Measurements from ENCODE around the gene ENHO. TPM values are rescaled to one million over a fixed set of nuclear protein-coding genes. Genes with fewer than 3 reads are reported as not detected.

The ENHO gene
- total RNA-seq, 2 experiments from 2014 or later: 0.45 TPM; not detected in 1

DNA sequence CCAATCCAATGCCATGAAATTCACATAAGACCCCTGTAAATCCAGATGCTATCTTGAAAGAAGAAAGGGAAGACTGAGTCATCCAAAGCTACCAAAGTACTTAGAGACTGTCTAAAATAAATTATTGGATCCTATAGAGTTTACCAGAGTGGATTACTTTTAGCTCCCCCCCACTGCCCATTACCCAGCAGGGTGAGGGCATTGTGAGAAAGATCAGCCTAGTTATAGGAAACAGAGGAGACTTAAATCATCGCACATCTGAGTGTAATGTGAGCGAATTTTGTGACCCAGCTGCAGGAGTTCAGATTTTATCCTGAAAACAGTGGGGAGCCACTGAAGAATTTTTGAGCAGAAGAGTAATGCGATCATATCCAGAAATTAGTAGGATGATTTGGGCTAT lies 1.6 kb upstream of the ENHO start:
- Mint-ChIP-seq H3K36me3 (ENCODE audit: low read depth) (no peaks in the 10 kb centered on the region), H3K4me3 (peak overlapping the region; percentile 17), H3K9me3 (no peaks in the 10 kb centered on the region), H3K4me1 (ENCODE audit: low read depth) (peaks cover 12% of the 10 kb centered on the region), H3K27ac (no peak overlapping the region), H3K27me3 (peaks cover 5% of the 10 kb centered on the region)
- H3K4me1 ChIP-seq (ENCODE audit: insufficient read depth, low read length): peaks cover 16% of the 10 kb centered on the region
- H3K4me3 ChIP-seq (ENCODE audit: low read length): no peak overlapping the region
- DNase-seq: no peak
- H3K27ac ChIP-seq (ENCODE audit: low read depth in 1 of 2, low read length in 2 of 2): no peak overlapping the region
- no peak for ATAC-seq (ENCODE audit: poor library complexity)
- TF ChIP-seq, protein P1, sequence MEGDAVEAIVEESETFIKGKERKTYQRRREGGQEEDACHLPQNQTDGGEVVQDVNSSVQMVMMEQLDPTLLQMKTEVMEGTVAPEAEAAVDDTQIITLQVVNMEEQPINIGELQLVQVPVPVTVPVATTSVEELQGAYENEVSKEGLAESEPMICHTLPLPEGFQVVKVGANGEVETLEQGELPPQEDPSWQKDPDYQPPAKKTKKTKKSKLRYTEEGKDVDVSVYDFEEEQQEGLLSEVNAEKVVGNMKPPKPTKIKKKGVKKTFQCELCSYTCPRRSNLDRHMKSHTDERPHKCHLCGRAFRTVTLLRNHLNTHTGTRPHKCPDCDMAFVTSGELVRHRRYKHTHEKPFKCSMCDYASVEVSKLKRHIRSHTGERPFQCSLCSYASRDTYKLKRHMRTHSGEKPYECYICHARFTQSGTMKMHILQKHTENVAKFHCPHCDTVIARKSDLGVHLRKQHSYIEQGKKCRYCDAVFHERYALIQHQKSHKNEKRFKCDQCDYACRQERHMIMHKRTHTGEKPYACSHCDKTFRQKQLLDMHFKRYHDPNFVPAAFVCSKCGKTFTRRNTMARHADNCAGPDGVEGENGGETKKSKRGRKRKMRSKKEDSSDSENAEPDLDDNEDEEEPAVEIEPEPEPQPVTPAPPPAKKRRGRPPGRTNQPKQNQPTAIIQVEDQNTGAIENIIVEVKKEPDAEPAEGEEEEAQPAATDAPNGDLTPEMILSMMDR (IDR thresholded peaks at IDR 0.05): no peak
- no peaks in the 10 kb centered on the region for H3K9me3 ChIP-seq (ENCODE audit: control insufficient read depth in 1 of 2, insufficient read depth in 1 of 2, low read length in 2 of 2)
- POLR2A ChIA-PET: no interaction called here
- intact Hi-C loops (cut with DNase I, micrococcal nuclease): loop anchor here in 1 of 2 experiments (5.0 to 10.0 kb wide), 7 partner anchors 88 to 1220 kb away; partner anchors contain the start of genes ATOSB, DCAF12, DNAJB5 and FANCG
- no peaks in the 10 kb centered on the region for H3K27me3 ChIP-seq (ENCODE audit: control insufficient read depth in 1 of 2, insufficient read depth in 2 of 2, low read length in 2 of 2)
- CTCF ChIA-PET: no interaction called here
- H3K36me3 ChIP-seq (ENCODE audit: insufficient read depth, low read length): no peaks in the 10 kb centered on the region

DNA sequence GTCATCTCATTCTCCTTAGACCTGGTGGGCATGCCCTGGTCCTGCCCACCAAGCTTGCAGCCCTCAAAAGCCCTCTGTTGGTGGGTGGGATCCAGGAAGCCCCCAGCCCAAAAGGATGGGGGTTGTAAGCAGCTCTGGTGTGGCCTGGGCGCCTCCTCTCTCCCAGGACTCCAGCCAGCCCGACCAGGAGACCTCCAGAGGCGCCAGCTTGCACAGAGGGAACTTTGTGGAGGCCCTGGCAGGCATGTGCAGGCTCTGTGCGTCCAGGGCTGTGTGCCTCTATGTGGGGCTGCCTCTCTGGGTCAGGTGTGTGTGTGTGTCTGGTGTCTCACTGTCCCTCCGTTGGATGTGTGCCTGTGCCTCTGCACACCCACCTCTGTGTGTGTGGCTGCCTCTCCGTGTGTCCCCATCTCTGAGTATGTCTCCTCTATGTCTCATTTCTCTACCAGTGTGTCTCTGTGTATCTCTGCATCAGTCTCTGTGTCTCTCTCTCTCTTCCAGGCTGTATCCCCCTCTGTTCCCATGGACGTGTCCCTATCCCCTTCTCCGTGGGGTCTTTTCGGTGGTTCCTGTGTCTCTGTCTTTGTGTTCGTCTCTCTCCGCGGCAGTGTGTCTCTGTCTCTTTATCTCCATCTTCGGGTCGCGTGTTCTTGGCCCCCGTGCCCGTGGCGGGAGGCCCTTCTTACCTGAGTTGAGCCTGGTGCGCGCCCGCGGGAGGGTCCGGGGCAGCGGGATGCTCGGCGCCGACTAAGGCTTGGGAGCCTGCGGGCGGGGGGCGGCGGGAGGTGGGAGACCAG lies 501 bp downstream of the ENHO start:
- Mint-ChIP-seq H3K4me3 (peak overlapping the region; percentile 62), H3K27ac (no peak overlapping the region), H3K36me3 (ENCODE audit: low read depth) (no peaks in the 10 kb centered on the region), H3K9me3 (no peaks in the 10 kb centered on the region), H3K27me3 (no peaks in the 10 kb centered on the region), H3K4me1 (ENCODE audit: low read depth) (peaks cover 12% of the 10 kb centered on the region)
- TF ChIP-seq, protein P1 (IDR thresholded peaks at IDR 0.05): no peak
- Histone ChIP-seq H3K4me1 (ENCODE audit: insufficient read depth, low read length) (peaks cover 16% of the 10 kb centered on the region), H3K9me3 (ENCODE audit: control insufficient read depth in 1 of 2, insufficient read depth in 1 of 2, low read length in 2 of 2) (no peaks in the 10 kb centered on the region), H3K4me3 (ENCODE audit: low read length) (peak overlapping the region; percentile 49), H3K27ac (ENCODE audit: low read depth in 1 of 2, low read length in 2 of 2) (no peak overlapping the region), H3K27me3 (ENCODE audit: control insufficient read depth in 1 of 2, insufficient read depth in 2 of 2, low read length in 2 of 2) (no peaks in the 10 kb centered on the region), H3K36me3 (ENCODE audit: insufficient read depth, low read length) (no peaks in the 10 kb centered on the region)
- CTCF ChIA-PET: no interaction called here
- DNase-seq (peak in 3 of 14 experiments; percentile 4 to 40 (median 20)), ATAC-seq (ENCODE audit: poor library complexity) (no peak)
- POLR2A ChIA-PET: interaction anchor here (1.0 to 1.7 kb wide), 3 partner anchors 64 to 143 kb away, joined by 3 to 6 read pairs (median 4); partner anchors contain the start of genes DNAI1, FAM219A and SIGMAR1
- intact Hi-C loops (cut with DNase I, micrococcal nuclease): loop anchor here in 1 of 2 experiments (2.0 to 10.0 kb wide), 9 partner anchors 63 to 1223 kb away; partner anchors contain the start of genes ATOSB, DCAF12, DNAI1 and DNAJB5

DNA sequence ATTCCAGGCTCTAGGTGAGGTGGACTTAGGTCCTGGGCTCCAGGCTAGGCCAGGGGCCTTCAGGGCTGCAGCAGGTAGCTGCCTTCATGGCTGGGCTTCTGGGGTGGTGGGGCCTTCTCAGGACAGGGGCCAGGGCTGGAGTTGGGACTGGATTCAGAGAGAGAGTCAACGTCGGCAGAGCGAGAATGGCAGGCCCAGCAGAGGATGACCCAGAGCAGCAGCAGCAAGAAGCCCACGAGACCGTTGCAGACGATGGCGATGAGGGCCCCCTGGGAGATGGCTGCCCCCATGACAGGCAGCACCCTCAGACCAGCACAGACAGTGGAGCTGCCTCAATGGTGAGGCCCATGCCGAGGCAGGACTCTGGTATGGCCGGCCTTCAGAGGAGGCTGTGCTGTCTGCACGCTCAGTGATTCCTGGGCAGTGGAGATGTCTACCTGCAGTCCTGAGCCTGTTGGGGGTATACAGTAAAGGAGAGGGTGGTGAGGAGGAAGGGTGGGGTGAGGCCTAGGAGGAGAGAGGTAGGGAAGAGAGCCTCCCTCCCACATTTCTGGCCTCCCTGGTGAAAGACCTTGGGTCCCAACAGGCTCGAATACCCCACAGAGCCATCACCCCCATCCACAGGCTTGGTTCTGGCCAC lies 1.3 kb downstream of the ENHO start:
- H3K9me3 Mint-ChIP-seq: no peaks in the 10 kb centered on the region
- DNase-seq (peak in 1 of 14 experiments; percentile 28), ATAC-seq (ENCODE audit: poor library complexity) (no peak)
- no peak overlapping the region for H3K27ac Mint-ChIP-seq
- H3K4me1 Mint-ChIP-seq (ENCODE audit: low read depth): peaks cover 12% of the 10 kb centered on the region
- H3K27me3 Mint-ChIP-seq: no peaks in the 10 kb centered on the region
- TF ChIP-seq, protein P1 (IDR thresholded peaks at IDR 0.05): no peak
- H3K27ac ChIP-seq (ENCODE audit: low read depth in 1 of 2, low read length in 2 of 2): no peak overlapping the region
- H3K4me1 ChIP-seq (ENCODE audit: insufficient read depth, low read length): peaks cover 16% of the 10 kb centered on the region
- POLR2A ChIA-PET: no interaction called here
- no peaks in the 10 kb centered on the region for H3K36me3 ChIP-seq (ENCODE audit: insufficient read depth, low read length)
- CTCF ChIA-PET: no interaction called here
- H3K36me3 Mint-ChIP-seq (ENCODE audit: low read depth): no peaks in the 10 kb centered on the region
- intact Hi-C loops (cut with DNase I, micrococcal nuclease): loop anchor here in 1 of 2 experiments (2.0 to 10.0 kb wide), 9 partner anchors 63 to 1223 kb away; partner anchors contain the start of genes ATOSB, DCAF12, DNAI1 and DNAJB5
- H3K4me3 ChIP-seq (ENCODE audit: low read length): no peak overlapping the region
- no peaks in the 10 kb centered on the region for H3K27me3 ChIP-seq (ENCODE audit: control insufficient read depth in 1 of 2, insufficient read depth in 2 of 2, low read length in 2 of 2)
- no peaks in the 10 kb centered on the region for H3K9me3 ChIP-seq (ENCODE audit: control insufficient read depth in 1 of 2, insufficient read depth in 1 of 2, low read length in 2 of 2)
- H3K4me3 Mint-ChIP-seq: peak overlapping the region; percentile 69

Measured in CD4-positive, alpha-beta T cell (primary cell).